ENCODE measurements around the gene CDCA4. TPM values are rescaled to one million over a fixed set of nuclear protein-coding genes. Genes with fewer than 3 reads are reported as not detected.
"Not testable (repeated sequence)": the region's sequence is repeated elsewhere in the genome, so short reads cannot be mapped to it uniquely, and the experiment has no call there.

The CDCA4 gene
- total and polyA plus RNA-seq, 10 donors = 5.8 to 15.1 (median 8.6) TPM

DNA sequence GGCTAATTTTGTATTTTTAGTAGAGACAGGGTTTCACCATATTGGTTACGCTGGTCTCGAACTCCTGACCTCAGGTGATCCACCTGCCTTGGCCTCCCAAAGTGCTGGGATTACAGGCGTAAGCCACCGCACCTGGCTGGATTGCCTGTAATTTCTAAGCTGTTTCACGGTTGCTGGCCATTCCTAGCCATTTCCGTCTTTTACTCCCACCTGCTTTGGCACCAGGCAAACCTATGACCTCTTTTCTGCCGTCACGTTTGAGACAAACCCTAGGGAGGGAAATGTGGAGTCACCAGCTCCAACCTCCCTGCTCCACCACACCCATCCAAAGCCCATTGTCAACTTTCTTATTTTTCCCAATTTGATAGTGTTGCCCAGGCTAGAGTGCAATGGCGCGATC is 43.1 kb upstream of the CDCA4 start:
- Histone ChIP-seq H3K36me3 (peaks cover 0 to 1% (median 0%) of the 10 kb centered on the region in 6 donors), H3K27me3 (replicated peaks in 1 of 7) (no peaks in the 10 kb centered on the region), H3K4me1 (peaks cover 68 to 100% (median 94%) of the 10 kb centered on the region in 6 donors), H3K27ac (peak overlapping the region; percentile 82 to 97 (median 94)), H3K9me3 (no peaks in the 10 kb centered on the region), H3K4me3 (peak overlapping the region in 7 of 8 donors; percentile 36 to 74 (median 47))
- TF ChIP-seq, protein P1, sequence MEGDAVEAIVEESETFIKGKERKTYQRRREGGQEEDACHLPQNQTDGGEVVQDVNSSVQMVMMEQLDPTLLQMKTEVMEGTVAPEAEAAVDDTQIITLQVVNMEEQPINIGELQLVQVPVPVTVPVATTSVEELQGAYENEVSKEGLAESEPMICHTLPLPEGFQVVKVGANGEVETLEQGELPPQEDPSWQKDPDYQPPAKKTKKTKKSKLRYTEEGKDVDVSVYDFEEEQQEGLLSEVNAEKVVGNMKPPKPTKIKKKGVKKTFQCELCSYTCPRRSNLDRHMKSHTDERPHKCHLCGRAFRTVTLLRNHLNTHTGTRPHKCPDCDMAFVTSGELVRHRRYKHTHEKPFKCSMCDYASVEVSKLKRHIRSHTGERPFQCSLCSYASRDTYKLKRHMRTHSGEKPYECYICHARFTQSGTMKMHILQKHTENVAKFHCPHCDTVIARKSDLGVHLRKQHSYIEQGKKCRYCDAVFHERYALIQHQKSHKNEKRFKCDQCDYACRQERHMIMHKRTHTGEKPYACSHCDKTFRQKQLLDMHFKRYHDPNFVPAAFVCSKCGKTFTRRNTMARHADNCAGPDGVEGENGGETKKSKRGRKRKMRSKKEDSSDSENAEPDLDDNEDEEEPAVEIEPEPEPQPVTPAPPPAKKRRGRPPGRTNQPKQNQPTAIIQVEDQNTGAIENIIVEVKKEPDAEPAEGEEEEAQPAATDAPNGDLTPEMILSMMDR (IDR thresholded peaks at IDR 0.05 in 8 of 11, conservative IDR thresholded peaks at IDR 0.05 in 3 of 11) = no peak
- TF ChIP-seq POLR2AphosphoS5 (IDR thresholded peaks at IDR 0.05) (no peak), POLR2A (IDR thresholded peaks at IDR 0.05) (no peak)
- intact Hi-C loops (cut with DNase I; ENCODE audit: low total_unique reads) = no loop called here
- DNase-seq = no peak
- 69 to 85% (median 76%) methylated on average over 10 of the region's 10 CpGs for WGBS, 5 donors

GRCh38 chr14:105063506-105063905 is 42.6 kb upstream of the CDCA4 start:
- H3K4me1 ChIP-seq = peaks cover 68 to 100% (median 93%) of the 10 kb centered on the region in 6 donors
- H3K4me3 ChIP-seq = peak overlapping the region in 5 of 8 donors; percentile 46 to 74 (median 52)
- peak; percentile 79 for DNase-seq
- H3K36me3 ChIP-seq; H3K9me3 ChIP-seq; H3K27me3 ChIP-seq (replicated peaks in 1 of 7); intact Hi-C loops (cut with DNase I; ENCODE audit: low total_unique reads): not testable (repeated sequence)
- WGBS, 5 donors = 42 to 56% (median 54%) methylated on average over 10 of the region's 10 CpGs
- peak overlapping the region; percentile 82 to 97 (median 94) for H3K27ac ChIP-seq

DNA sequence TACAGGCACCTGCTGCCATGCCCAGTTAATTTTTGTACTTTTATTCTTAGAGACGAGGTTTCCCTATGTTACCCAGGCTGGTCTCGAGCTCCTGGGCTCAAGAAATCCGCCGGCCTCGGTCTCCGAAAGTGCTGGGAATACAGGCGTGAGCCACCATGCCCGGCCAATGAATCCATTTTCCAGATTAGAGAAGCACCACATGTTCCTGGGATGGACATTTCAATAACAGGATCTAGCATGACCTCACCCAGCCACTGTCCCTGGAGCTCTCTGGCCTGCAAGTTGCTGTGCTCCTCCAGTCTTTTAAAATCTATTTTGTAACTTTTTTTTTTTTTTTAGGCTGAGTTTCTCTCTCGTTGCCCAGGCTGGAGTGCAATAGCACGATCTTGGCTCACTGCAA is 42.2 kb upstream of the CDCA4 start:
- peaks cover 0 to 8% (median 0%) of the 10 kb centered on the region in 6 donors for H3K36me3 ChIP-seq
- no peaks in the 10 kb centered on the region for H3K9me3 ChIP-seq
- H3K27me3 ChIP-seq (replicated peaks in 1 of 7) = no peaks in the 10 kb centered on the region
- WGBS, 5 donors = 66 to 83% (median 78%) methylated on average over 10 of the region's 10 CpGs
- H3K27ac ChIP-seq = peak overlapping the region; percentile 37 to 97 (median 94)
- no peak for TF ChIP-seq POLR2AphosphoS5 (IDR thresholded peaks at IDR 0.05)
- TF ChIP-seq, protein P1 (IDR thresholded peaks at IDR 0.05 in 8 of 11, conservative IDR thresholded peaks at IDR 0.05 in 3 of 11) = no peak
- TF ChIP-seq POLR2A (IDR thresholded peaks at IDR 0.05) = no peak
- peak overlapping the region in 4 of 8 donors; percentile 47 to 74 (median 52) for H3K4me3 ChIP-seq
- H3K4me1 ChIP-seq = peaks cover 68 to 100% (median 91%) of the 10 kb centered on the region in 6 donors
- peak; percentile 70 for DNase-seq
- intact Hi-C loops (cut with DNase I; ENCODE audit: low total_unique reads) = no loop called here

- intact Hi-C loops (cut with DNase I; ENCODE audit: low total_unique reads) = no loop called here
- WGBS, 5 donors = 66 to 81% (median 70%) methylated on average over 7 of the region's 7 CpGs
- Histone ChIP-seq H3K4me3 (peak overlapping the region in 7 of 8 donors; percentile 24 to 71 (median 33)), H3K27ac (peak overlapping the region; percentile 83 to 97 (median 94)), H3K9me3 (no peaks in the 10 kb centered on the region), H3K36me3 (peaks cover 0 to 19% (median 1%) of the 10 kb centered on the region in 6 donors), H3K27me3 (replicated peaks in 1 of 7) (no peaks in the 10 kb centered on the region), H3K4me1 (peaks cover 62 to 95% (median 81%) of the 10 kb centered on the region in 6 donors)
- no peak for TF ChIP-seq POLR2A (IDR thresholded peaks at IDR 0.05)
- TF ChIP-seq, protein P1 (IDR thresholded peaks at IDR 0.05 in 8 of 11, conservative IDR thresholded peaks at IDR 0.05 in 3 of 11) = no peak
- TF ChIP-seq POLR2AphosphoS5 (IDR thresholded peaks at IDR 0.05) = no peak
- peak; percentile 82 for DNase-seq
Measured at GRCh38 chr14:105062048-105062433, 41.2 kb upstream of the CDCA4 start.

All from spleen (tissue), 11 donors.